ENCODE measurements around the gene PRKCB.
A peak's percentile ranks its signal among the peaks of the same experiment; 100 is the strongest.

The PRKCB gene

GRCh38 chr16:24131294-24131693, 295.5 kb downstream of the PRKCB start:
- DNase-seq (no peak), ATAC-seq (replicated peaks) (no peak)
- H3K9me3 Mint-ChIP-seq: no peaks in the 10 kb centered on the region
- H3K27me3 Mint-ChIP-seq: no peaks in the 10 kb centered on the region
- H3K27ac Mint-ChIP-seq: no peak overlapping the region
- no peak overlapping the region for H3K4me3 Mint-ChIP-seq
- H3K4me1 Mint-ChIP-seq: peaks cover 0 to 7% of the 10 kb centered on the region in 2 donors
- peaks cover 21 to 44% of the 10 kb centered on the region in 2 donors for H3K36me3 Mint-ChIP-seq

GRCh38 chr16:24132048-24132796, 296.4 kb downstream of the PRKCB start:
- no peak overlapping the region for H3K27ac Mint-ChIP-seq

GRCh38 chr16:24132797-24133155, 297.0 kb downstream of the PRKCB start:
- ATAC-seq (replicated peaks): no peak
- H3K4me1 Mint-ChIP-seq: peaks cover 0 to 7% of the 10 kb centered on the region in 2 donors
- H3K27ac Mint-ChIP-seq: no peak overlapping the region
- no peaks in the 10 kb centered on the region for H3K9me3 Mint-ChIP-seq
- H3K27me3 Mint-ChIP-seq: no peaks in the 10 kb centered on the region
- peaks cover 24 to 39% of the 10 kb centered on the region in 2 donors for H3K36me3 Mint-ChIP-seq
- no peak overlapping the region for H3K4me3 Mint-ChIP-seq
- no peak for DNase-seq

More at GRCh38 chr16:24132048-24132796, 296.4 kb downstream of the PRKCB start:
- Mint-ChIP-seq H3K36me3 (peaks cover 24 to 42% of the 10 kb centered on the region in 2 donors), H3K4me3 (no peak overlapping the region), H3K27me3 (no peaks in the 10 kb centered on the region), H3K9me3 (no peaks in the 10 kb centered on the region), H3K4me1 (peaks cover 0 to 7% of the 10 kb centered on the region in 2 donors)
- ATAC-seq (replicated peaks) (no peak), DNase-seq (no peak)

GRCh38 chr16:24135624-24136565, 300.1 kb downstream of the PRKCB start:
- no peak for ATAC-seq (replicated peaks)
- Mint-ChIP-seq H3K36me3 (peaks cover 32 to 42% of the 10 kb centered on the region in 2 donors), H3K9me3 (no peaks in the 10 kb centered on the region), H3K4me3 (no peak overlapping the region), H3K27me3 (no peaks in the 10 kb centered on the region), H3K4me1 (peaks cover 14 to 16% of the 10 kb centered on the region in 2 donors), H3K27ac (peak overlapping the region; percentile 43)
- no peak for DNase-seq

GRCh38 chr16:24138024-24138423, 302.2 kb downstream of the PRKCB start:
- ATAC-seq (replicated peaks) (no peak), DNase-seq (no peak)
- H3K9me3 Mint-ChIP-seq: no peaks in the 10 kb centered on the region
- H3K4me1 Mint-ChIP-seq: peaks cover 14 to 16% of the 10 kb centered on the region in 2 donors
- no peaks in the 10 kb centered on the region for H3K27me3 Mint-ChIP-seq
- peaks cover 37 to 48% of the 10 kb centered on the region in 2 donors for H3K36me3 Mint-ChIP-seq
- H3K27ac Mint-ChIP-seq: no peak overlapping the region
- no peak overlapping the region for H3K4me3 Mint-ChIP-seq

- Mint-ChIP-seq H3K36me3 (peaks cover 33 to 44% of the 10 kb centered on the region in 2 donors), H3K4me1 (peaks cover 11 to 16% of the 10 kb centered on the region in 2 donors), H3K27ac (no peak overlapping the region), H3K4me3 (no peak overlapping the region), H3K9me3 (no peaks in the 10 kb centered on the region), H3K27me3 (no peaks in the 10 kb centered on the region)
- ATAC-seq (replicated peaks) (no peak), DNase-seq (no peak)
Measured at GRCh38 chr16:24138575-24138974, 302.8 kb downstream of the PRKCB start.

- peaks cover 32 to 44% of the 10 kb centered on the region in 2 donors for H3K36me3 Mint-ChIP-seq
- H3K27me3 Mint-ChIP-seq: no peaks in the 10 kb centered on the region
- H3K4me1 Mint-ChIP-seq: peaks cover 9 to 16% of the 10 kb centered on the region in 2 donors
- no peaks in the 10 kb centered on the region for H3K9me3 Mint-ChIP-seq
- ATAC-seq (replicated peaks) (peak; percentile 80 to 81), DNase-seq (no peak)
- H3K4me3 Mint-ChIP-seq: no peak overlapping the region
- no peak overlapping the region for H3K27ac Mint-ChIP-seq
Measured at GRCh38 chr16:24139282-24139681, 303.5 kb downstream of the PRKCB start.

- no peaks in the 10 kb centered on the region for H3K27me3 Mint-ChIP-seq
- no peaks in the 10 kb centered on the region for H3K9me3 Mint-ChIP-seq
- peaks cover 38 to 54% of the 10 kb centered on the region in 2 donors for H3K36me3 Mint-ChIP-seq
- H3K4me3 Mint-ChIP-seq: no peak overlapping the region
- peaks cover 9 to 16% of the 10 kb centered on the region in 2 donors for H3K4me1 Mint-ChIP-seq
- ATAC-seq (replicated peaks) (no peak), DNase-seq (no peak)
- no peak overlapping the region for H3K27ac Mint-ChIP-seq
Measured at GRCh38 chr16:24140730-24141129, 304.9 kb downstream of the PRKCB start.

- ATAC-seq (replicated peaks) (no peak), DNase-seq (no peak)
- H3K36me3 Mint-ChIP-seq: peaks cover 32 to 50% of the 10 kb centered on the region in 2 donors
- no peaks in the 10 kb centered on the region for H3K9me3 Mint-ChIP-seq
- no peak overlapping the region for H3K4me3 Mint-ChIP-seq
- H3K4me1 Mint-ChIP-seq: peaks cover 10 to 16% of the 10 kb centered on the region in 2 donors
- H3K27me3 Mint-ChIP-seq: no peaks in the 10 kb centered on the region
- H3K27ac Mint-ChIP-seq: peak overlapping the region; percentile 25
Measured at GRCh38 chr16:24141466-24141865, 305.7 kb downstream of the PRKCB start.

- Mint-ChIP-seq H3K36me3 (peaks cover 31 to 49% of the 10 kb centered on the region in 2 donors), H3K27ac (no peak overlapping the region), H3K9me3 (no peaks in the 10 kb centered on the region), H3K27me3 (no peaks in the 10 kb centered on the region), H3K4me3 (no peak overlapping the region), H3K4me1 (peaks cover 10 to 16% of the 10 kb centered on the region in 2 donors)
- no peak for ATAC-seq (replicated peaks)
- no peak for DNase-seq
Measured at GRCh38 chr16:24141917-24142316, 306.1 kb downstream of the PRKCB start.

- no peaks in the 10 kb centered on the region for H3K9me3 Mint-ChIP-seq
- no peak overlapping the region for H3K4me3 Mint-ChIP-seq
- peaks cover 5 to 17% of the 10 kb centered on the region in 2 donors for H3K4me1 Mint-ChIP-seq
- ATAC-seq (replicated peaks): no peak
- H3K27me3 Mint-ChIP-seq: no peaks in the 10 kb centered on the region
- peak overlapping the region; percentile 63 for H3K27ac Mint-ChIP-seq
- no peak for DNase-seq
- H3K36me3 Mint-ChIP-seq: peaks cover 37 to 51% of the 10 kb centered on the region in 2 donors
Measured at GRCh38 chr16:24145927-24146326, 310.1 kb downstream of the PRKCB start.

GRCh38 chr16:24146518-24146917, 310.7 kb downstream of the PRKCB start:
- peaks cover 0 to 2% of the 10 kb centered on the region in 2 donors for H3K9me3 Mint-ChIP-seq
- no peak overlapping the region for H3K4me3 Mint-ChIP-seq
- peaks cover 9 to 23% of the 10 kb centered on the region in 2 donors for H3K4me1 Mint-ChIP-seq
- H3K27me3 Mint-ChIP-seq: no peaks in the 10 kb centered on the region
- DNase-seq (no peak), ATAC-seq (replicated peaks) (no peak)
- no peak overlapping the region for H3K27ac Mint-ChIP-seq
- H3K36me3 Mint-ChIP-seq: peaks cover 36 to 54% of the 10 kb centered on the region in 2 donors

GRCh38 chr16:24149102-24149501, 313.3 kb downstream of the PRKCB start:
- ATAC-seq (replicated peaks): peak in 1 of 2 donors; percentile 22
- H3K9me3 Mint-ChIP-seq: peaks cover 0 to 3% of the 10 kb centered on the region in 2 donors
- H3K4me1 Mint-ChIP-seq: peaks cover 9 to 35% of the 10 kb centered on the region in 2 donors
- H3K27ac Mint-ChIP-seq: peak overlapping the region; percentile 28
- no peak overlapping the region for H3K4me3 Mint-ChIP-seq
- peaks cover 34 to 52% of the 10 kb centered on the region in 2 donors for H3K36me3 Mint-ChIP-seq
- no peak for DNase-seq
- no peaks in the 10 kb centered on the region for H3K27me3 Mint-ChIP-seq

GRCh38 chr16:24150282-24150681, 314.5 kb downstream of the PRKCB start:
- DNase-seq (no peak), ATAC-seq (replicated peaks) (no peak)
- no peaks in the 10 kb centered on the region for H3K27me3 Mint-ChIP-seq
- peak overlapping the region; percentile 60 for H3K27ac Mint-ChIP-seq
- peaks cover 38 to 53% of the 10 kb centered on the region in 2 donors for H3K36me3 Mint-ChIP-seq
- peaks cover 13 to 43% of the 10 kb centered on the region in 2 donors for H3K4me1 Mint-ChIP-seq
- no peak overlapping the region for H3K4me3 Mint-ChIP-seq
- peaks cover 0 to 3% of the 10 kb centered on the region in 2 donors for H3K9me3 Mint-ChIP-seq

All from stimulated activated naive B cell treated with anti-CD40 and anti-IgM and Interleukin-4, amounts not matched to agents 10 μg/mL and 1 μg/mL and 100 μg/mL, for 72 hours (primary cell).